ENCODE data around the gene IGFL4.

DNA sequence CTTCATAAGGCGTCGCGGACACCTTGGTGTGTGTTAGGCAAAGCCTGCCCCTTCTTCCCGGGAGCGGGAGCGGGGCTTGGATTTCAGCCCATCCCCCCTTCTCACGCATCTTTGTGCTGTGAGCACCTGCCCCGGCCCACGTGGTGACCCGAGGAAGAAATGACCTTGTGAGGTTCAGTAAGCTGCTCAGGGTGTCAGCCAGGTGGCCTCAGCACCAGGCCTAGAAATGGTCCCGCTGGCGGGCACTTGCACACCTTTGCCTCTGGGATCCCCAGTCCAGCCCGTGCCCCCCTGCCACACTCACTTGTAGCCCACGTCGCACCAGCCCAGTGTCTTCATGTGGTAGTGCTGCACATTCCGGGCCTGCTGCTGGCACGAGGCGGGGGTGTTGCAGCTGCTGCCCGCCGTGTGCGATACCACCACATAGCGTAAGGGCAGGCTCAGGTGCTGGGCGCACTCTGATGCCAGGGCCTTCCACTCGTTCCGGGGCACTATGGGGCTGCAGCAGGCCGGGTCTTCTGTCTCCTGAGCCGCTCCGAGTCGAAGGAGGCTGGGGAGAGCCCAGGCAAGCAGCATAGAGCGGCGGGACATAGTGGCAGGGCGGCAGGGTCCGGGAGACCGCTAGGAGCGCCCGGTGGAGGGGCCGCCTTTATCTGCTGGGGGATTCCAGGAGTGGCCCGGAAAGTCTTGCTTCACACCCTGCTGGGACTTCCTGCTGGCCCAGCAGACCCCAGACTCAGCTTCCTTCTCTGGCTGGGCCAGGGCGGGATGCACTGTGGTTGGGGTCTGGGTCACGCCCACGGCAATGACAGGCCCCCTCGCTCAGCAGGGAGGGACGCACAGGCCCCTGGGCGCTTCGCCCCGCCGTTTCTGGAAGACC lies 18.1 kb downstream of the IGFL4 start, which contains the start of gene PGLYRP1:
- TF ChIP-seq ZNF274 (IDR thresholded peaks at IDR 0.05; ENCODE audit: insufficient read depth, insufficient read length) (no peak), SUZ12 (IDR thresholded peaks at IDR 0.05; ENCODE audit: unreplicated experiment) (no peak), EZH2 (IDR thresholded peaks at IDR 0.05; ENCODE audit: borderline replicate concordance, control insufficient read depth, low read depth, low read length) (no peak), FOS (IDR thresholded peaks at IDR 0.05; ENCODE audit: borderline replicate concordance, extremely low read depth, insufficient read length) (no peak), CEBPB (IDR thresholded peaks at IDR 0.05; ENCODE audit: borderline replicate concordance in 1 of 2, low read depth in 2 of 2, low read length in 2 of 2) (no peak), RAD21 (IDR thresholded peaks at IDR 0.05; ENCODE audit: insufficient read depth, low read depth, low read length) (no peak), NR2C2 (IDR thresholded peaks at IDR 0.05; ENCODE audit: borderline replicate concordance, control insufficient read depth, insufficient read length, low read depth) (no peak), MXI1 (IDR thresholded peaks at IDR 0.05; ENCODE audit: low read depth, low read length) (no peak), RBBP5 (conservative IDR thresholded peaks at IDR 0.05) (no peak), ZBED1 (IDR thresholded peaks at IDR 0.05; ENCODE audit: borderline replicate concordance) (no peak), NFYB (IDR thresholded peaks at IDR 0.05; ENCODE audit: insufficient read depth, low read depth, low read length) (no peak), EP300 (IDR thresholded peaks at IDR 0.05; ENCODE audit: borderline replicate concordance in 1 of 2, control insufficient read depth in 1 of 2, low read depth in 2 of 2, low read length in 2 of 2) (no peak)
- TF ChIP-seq, protein P1, sequence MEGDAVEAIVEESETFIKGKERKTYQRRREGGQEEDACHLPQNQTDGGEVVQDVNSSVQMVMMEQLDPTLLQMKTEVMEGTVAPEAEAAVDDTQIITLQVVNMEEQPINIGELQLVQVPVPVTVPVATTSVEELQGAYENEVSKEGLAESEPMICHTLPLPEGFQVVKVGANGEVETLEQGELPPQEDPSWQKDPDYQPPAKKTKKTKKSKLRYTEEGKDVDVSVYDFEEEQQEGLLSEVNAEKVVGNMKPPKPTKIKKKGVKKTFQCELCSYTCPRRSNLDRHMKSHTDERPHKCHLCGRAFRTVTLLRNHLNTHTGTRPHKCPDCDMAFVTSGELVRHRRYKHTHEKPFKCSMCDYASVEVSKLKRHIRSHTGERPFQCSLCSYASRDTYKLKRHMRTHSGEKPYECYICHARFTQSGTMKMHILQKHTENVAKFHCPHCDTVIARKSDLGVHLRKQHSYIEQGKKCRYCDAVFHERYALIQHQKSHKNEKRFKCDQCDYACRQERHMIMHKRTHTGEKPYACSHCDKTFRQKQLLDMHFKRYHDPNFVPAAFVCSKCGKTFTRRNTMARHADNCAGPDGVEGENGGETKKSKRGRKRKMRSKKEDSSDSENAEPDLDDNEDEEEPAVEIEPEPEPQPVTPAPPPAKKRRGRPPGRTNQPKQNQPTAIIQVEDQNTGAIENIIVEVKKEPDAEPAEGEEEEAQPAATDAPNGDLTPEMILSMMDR (IDR thresholded peaks at IDR 0.05 in 2 of 3, conservative IDR thresholded peaks at IDR 0.05 in 1 of 3; ENCODE audit: control insufficient read depth in 2 of 3, extremely low read depth in 1 of 3, insufficient read depth in 1 of 3, low read depth in 3 of 3, low read length in 3 of 3): no peak
- TF ChIP-seq, protein P2, sequence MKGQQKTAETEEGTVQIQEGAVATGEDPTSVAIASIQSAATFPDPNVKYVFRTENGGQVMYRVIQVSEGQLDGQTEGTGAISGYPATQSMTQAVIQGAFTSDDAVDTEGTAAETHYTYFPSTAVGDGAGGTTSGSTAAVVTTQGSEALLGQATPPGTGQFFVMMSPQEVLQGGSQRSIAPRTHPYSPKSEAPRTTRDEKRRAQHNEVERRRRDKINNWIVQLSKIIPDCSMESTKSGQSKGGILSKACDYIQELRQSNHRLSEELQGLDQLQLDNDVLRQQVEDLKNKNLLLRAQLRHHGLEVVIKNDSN (IDR thresholded peaks at IDR 0.05; ENCODE audit: borderline replicate concordance, extremely low read length, insufficient read depth, low read depth, low read length): no peak

Data from GM12878 (cell line).